HepG2 (cell line): Measurements from ENCODE around the gene SPSB1. TPM values are rescaled to one million over a fixed set of nuclear protein-coding genes. Genes with fewer than 3 reads are reported as not detected.

Experiments used
- ATAC-seq: fragments of 200-7000 bp; cut with Tn5 transposase; 3 replicates; pipeline ENCODE4 v1.9.1; 2020; ENCODE audit warnings: mild to moderate bottlenecking, moderate library complexity
- BruUV-seq: library from RNA; stranded (reverse); fragments of 400-500 nt; replicated peaks from 2 replicates; lab custom pipeline; 2021; lab: Mats Ljungman, UMichigan
- CTCF ChIA-PET: fragments of 300-600 bp; formaldehyde crosslinking; extraction: SDS; loops from one replicate; lab custom pipeline; 2021; ENCODE audit warnings: low total read pairs, inconsistent platforms, low intra/inter-chr PET ratio; lab: Yijun Ruan, JAX
- POLR2A ChIA-PET: fragments of 350-600 bp; sonication (Branson Sonifier 250); formaldehyde crosslinking; loops from one replicate; lab custom pipeline; 2020; ENCODE audit warnings: antibody characterized with exemption, inconsistent platforms; lab: Yijun Ruan, JAX
- DNase-seq: peaks from one replicate; pipeline ENCODE4 v3.0.0-alpha.2; 2015; ENCODE audit warnings: low spot score
- FAIRE-seq: peaks from 3 replicates; lab custom pipeline; 2011; peaks lifted over from hg19 to GRCh38; lab: Jason Lieb, UNC
- H2AFZ ChIP-seq: one replicate; pipeline ENCODE4 v1.6.1; 2011; ENCODE audit warnings: low read length, inconsistent platforms
- H3K27ac ChIP-seq: fragments of 300-600 bp; 3 replicates; pipeline ENCODE4 v1.8.0; 2011; ENCODE audit warnings: mixed run types, mild to moderate bottlenecking, mixed read lengths, low read length, inconsistent platforms; ENCODE audit not compliant: insufficient read depth; ENCODE audit errors: extremely low read length
- H3K27me3 ChIP-seq, 2 experiments: fragments of 200-600 bp in 1 of 2; 2 replicates in 1 of 2; 3 replicates in 1 of 2; pipeline versions ENCODE4 v1.6.0 to v1.8.0; 2011; ENCODE audit warnings: low read length in 2 of 2, mild to moderate bottlenecking in 2 of 2, moderate library complexity in 2 of 2, inconsistent platforms in 1 of 2; ENCODE audit not compliant: insufficient read depth in 2 of 2, control insufficient read depth in 1 of 2
- H3K36me3 ChIP-seq, 2 experiments: fragments of 200-600 bp in 1 of 2; replicated peaks in 1 of 2; 2 replicates in 1 of 2; 3 replicates in 1 of 2; pipeline versions ENCODE4 v1.5.1 to v1.8.0; 2011; ENCODE audit warnings: low read length in 2 of 2, inconsistent platforms in 1 of 2; ENCODE audit not compliant: insufficient read depth in 2 of 2, control insufficient read depth in 1 of 2
- H3K4me1 ChIP-seq: 2 replicates; pipeline ENCODE4 v1.5.1; 2012; ENCODE audit warnings: low read length, inconsistent platforms; ENCODE audit not compliant: insufficient read depth
- H3K4me2 ChIP-seq: 2 replicates; pipeline ENCODE4 v1.6.0; 2011; ENCODE audit warnings: low read depth, low read length, inconsistent platforms
- H3K4me3 ChIP-seq, 3 experiments: fragments of 200-600 bp in 1 of 3; sonication (generic), shearing (Covaris generic) in 1 of 3; replicated peaks in 1 of 3; 2 replicates each; pipeline ENCODE4 v1.5.1; 2011 to 2016; ENCODE audit warnings: low read length in 3 of 3, inconsistent platforms in 2 of 3, low read depth in 2 of 3, mild to moderate bottlenecking in 2 of 3, control low read depth in 1 of 3, mixed read lengths in 1 of 3; ENCODE audit not compliant: insufficient read depth in 1 of 3
- H3K79me2 ChIP-seq: one replicate; pipeline ENCODE4 v1.6.1; 2011; ENCODE audit warnings: low read length, inconsistent platforms; ENCODE audit not compliant: insufficient read depth
- H3K9ac ChIP-seq: 2 replicates; pipeline ENCODE4 v1.6.0; 2011; ENCODE audit warnings: mild to moderate bottlenecking, low read depth, low read length, inconsistent platforms; ENCODE audit not compliant: insufficient read depth
- H3K9me3 ChIP-seq: 2 replicates; pipeline ENCODE4 v1.5.1; 2012; ENCODE audit warnings: mild to moderate bottlenecking, low read length
- H4K20me1 ChIP-seq: 2 replicates; pipeline ENCODE4 v1.6.0; 2011; ENCODE audit warnings: inconsistent platforms, mild to moderate bottlenecking, low read length, moderate library complexity; ENCODE audit not compliant: insufficient read depth
- DR1 ChIP-seq: sonication (generic); formaldehyde crosslinking; IDR thresholded peaks from 2 replicates; pipeline ENCODE4 v1.8.0; 2021; ENCODE audit warnings: mild to moderate bottlenecking, missing genetic modification reagents, inconsistent platforms
- HINFP ChIP-seq: sonication (generic); formaldehyde crosslinking; IDR thresholded peaks from 2 replicates; pipeline ENCODE4 v1.4.0; 2020; ENCODE audit warnings: low read depth, mild to moderate bottlenecking, missing genetic modification reagents
- MBD4 ChIP-seq: IDR thresholded peaks from 2 replicates; pipeline ENCODE4 v1.6.1; 2012; ENCODE audit warnings: low read length, inconsistent platforms, borderline replicate concordance
- RARA ChIP-seq: IDR thresholded peaks from 2 replicates; pipeline ENCODE4 v1.6.1; 2016; ENCODE audit warnings: missing genetic modification reagents, missing compliant biosample characterization
- RBAK ChIP-seq: sonication (generic); formaldehyde crosslinking; IDR thresholded peaks from 2 replicates; pipeline ENCODE4 v1.5.1; 2020; ENCODE audit warnings: mild to moderate bottlenecking, missing genetic modification reagents
- REPIN1 ChIP-seq: sonication (generic); formaldehyde crosslinking; IDR thresholded peaks from 2 replicates; pipeline ENCODE4 v1.8.0; 2022; ENCODE audit warnings: missing genetic modification reagents, low read depth, mild to moderate bottlenecking, borderline replicate concordance
- SNAI1 ChIP-seq: sonication (generic); formaldehyde crosslinking; IDR thresholded peaks from 2 replicates; pipeline ENCODE4 v1.5.0; 2020; ENCODE audit warnings: mild to moderate bottlenecking, missing genetic modification reagents, borderline replicate concordance
- ZBTB1 ChIP-seq: sonication (generic); formaldehyde crosslinking; IDR thresholded peaks from 2 replicates; pipeline ENCODE4 v1.4.0; 2020; ENCODE audit warnings: missing genetic modification reagents, borderline replicate concordance
- ZBTB42 ChIP-seq: sonication (generic); formaldehyde crosslinking; IDR thresholded peaks from 2 replicates; pipeline ENCODE4 v1.5.0; 2020; ENCODE audit warnings: mild to moderate bottlenecking, missing genetic modification reagents
- ZNF124 ChIP-seq: sonication (generic); formaldehyde crosslinking; IDR thresholded peaks from 2 replicates; pipeline ENCODE4 v1.4.0; 2020; ENCODE audit warnings: missing genetic modification reagents
- ZNF253 ChIP-seq: sonication (generic); formaldehyde crosslinking; IDR thresholded peaks from 2 replicates; pipeline ENCODE4 v1.8.0; 2022; ENCODE audit warnings: mild to moderate bottlenecking, missing genetic modification reagents, borderline replicate concordance
- ZNF264 ChIP-seq: sonication (generic); formaldehyde crosslinking; IDR thresholded peaks from 2 replicates; pipeline ENCODE4 v1.4.0; 2020; ENCODE audit warnings: missing genetic modification reagents
- ZNF354B ChIP-seq: sonication (generic); formaldehyde crosslinking; IDR thresholded peaks from 2 replicates; pipeline ENCODE4 v1.8.0; 2022; ENCODE audit warnings: mild to moderate bottlenecking, missing genetic modification reagents
- ZNF607 ChIP-seq: sonication (generic); formaldehyde crosslinking; IDR thresholded peaks from 2 replicates; pipeline ENCODE4 v1.5.1; 2020; ENCODE audit warnings: missing genetic modification reagents, mild to moderate bottlenecking, borderline replicate concordance
- ZNF747 ChIP-seq: sonication (generic); formaldehyde crosslinking; IDR thresholded peaks from 2 replicates; pipeline ENCODE4 v1.8.1; 2023; ENCODE audit warnings: missing genetic modification reagents, mild to moderate bottlenecking, borderline replicate concordance
- WGBS: methylation state at CpG from one replicate; pipeline ENCODE4 v1.1.6; 2017; ENCODE audit warnings: low lambda C conversion rate; 5-methylcytosine and 5-hydroxymethylcytosine counted together
- in situ Hi-C: cut with HindIII; loops from 2 replicates; pipeline ENCODE4 v1.10.0; 2017; ENCODE audit warnings: low pct_unique_long_range_greater_than_20kb; ENCODE audit not compliant: extremely low pct_ligation_motif_present
- intact Hi-C: fragments of 100-400 bp; cut with micrococcal nuclease; formaldehyde crosslinking; loops from one replicate; pipeline ENCODE4 v1.10.0; 2022; ENCODE audit not compliant: unreplicated experiment
- polyA plus RNA-seq, 8 experiments: library from polyadenylated mRNA; depleted of rRNA in 3 of 8; stranded (reverse) in 7 of 8; unstranded in 1 of 8; fragments of >200 nt; fragmentation: Illumina TruSeq in 4 of 8; extraction: Trizol in 4 of 8; gene quantifications; 2 replicates each; pipeline versions ENCODE4 v1.2.1 to v1.2.3, GENCODE V29; 2011 to 2016; ENCODE audit warnings: low read depth in 4 of 8, missing spikeins in 1 of 8, mixed read lengths in 1 of 8; ENCODE audit not compliant: insufficient read depth in 1 of 8
- total RNA-seq, 5 experiments: library from RNA; depleted of rRNA; stranded (reverse); fragments of >200 nt; fragmentation: Illumina TruSeq; extraction: Trizol; gene quantifications; 2 replicates each; pipeline ENCODE4 v1.2.3, GENCODE V29; 2016; ENCODE audit warnings: low read depth in 1 of 5
- TF ChIP-seq, protein P1 (sequence below): sonication (generic); formaldehyde crosslinking; IDR thresholded peaks from 2 replicates; pipeline ENCODE4 v1.4.0; 2020; ENCODE audit warnings: missing genetic modification reagents
- TF ChIP-seq, protein P2 (sequence below): sonication (generic); formaldehyde crosslinking; IDR thresholded peaks from 2 replicates; pipeline ENCODE4 v1.9.0; 2021; ENCODE audit warnings: missing genetic modification reagents, borderline replicate concordance
- TF ChIP-seq, protein P3 (sequence below): sonication (generic); formaldehyde crosslinking; IDR thresholded peaks from 2 replicates; pipeline ENCODE4 v1.5.1; 2020; ENCODE audit warnings: missing genetic modification reagents, mild to moderate bottlenecking, borderline replicate concordance
- TF ChIP-seq, protein P4 (sequence below): sonication (generic); formaldehyde crosslinking; IDR thresholded peaks from 2 replicates; pipeline ENCODE4 v1.5.0; 2020; ENCODE audit warnings: missing genetic modification reagents

The SPSB1 gene
- total and polyA plus RNA-seq, 2 of the 13 experiments (the other 11 are each of a cell fraction or from before 2014, with no cell fraction given) = 5.0 to 8.0 TPM

DNA sequence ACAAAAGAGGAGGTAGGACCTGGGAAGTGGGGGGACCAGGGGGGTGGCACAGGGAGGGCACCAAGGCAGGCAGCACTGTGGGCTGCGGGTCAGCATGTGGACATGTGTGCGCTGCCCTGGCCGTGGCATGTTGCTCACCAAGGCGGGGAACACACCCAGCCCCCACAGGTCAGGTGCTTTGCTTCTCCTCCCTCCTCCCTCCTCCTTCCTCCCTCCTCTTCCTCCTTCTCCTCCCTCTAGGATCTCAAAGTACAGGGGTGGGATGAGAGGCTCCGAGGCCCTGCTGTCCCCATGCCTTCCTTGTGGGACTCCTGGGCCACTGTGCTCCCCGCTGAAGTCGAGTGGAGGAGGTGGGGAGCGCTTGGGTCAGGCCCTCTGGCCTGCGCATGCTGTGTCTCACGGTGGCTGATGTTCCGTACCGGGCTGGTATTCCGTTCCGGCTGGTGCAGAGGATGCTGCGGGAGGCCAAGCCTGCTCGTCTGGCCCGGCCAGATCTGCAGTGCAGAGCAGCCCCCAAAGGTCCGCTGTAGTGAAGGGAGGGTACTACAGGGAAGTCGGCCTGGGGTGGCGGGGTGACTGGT lies 26.6 kb downstream of the SPSB1 start:
- Histone ChIP-seq H2AFZ (no peak overlapping the region), H3K9me3 (no peaks in the 10 kb centered on the region), H3K27me3 (no peaks in the 10 kb centered on the region), H3K27ac (no peak overlapping the region), H3K4me3 (no peak overlapping the region), H3K36me3 (no peaks in the 10 kb centered on the region), H3K4me2 (no peak overlapping the region), H3K9ac (no peak overlapping the region), H3K4me1 (no peaks in the 10 kb centered on the region; the same call in 1 of the 2 replicates), H4K20me1 (no peaks in the 10 kb centered on the region), H3K79me2 (no peaks in the 10 kb centered on the region)
- no peak for DNase-seq
- POLR2A ChIA-PET = no interaction called here
- BruUV-seq = no TSS peak
- in situ Hi-C loops (no loop called here), intact Hi-C loops (no loop called here)
- CTCF ChIA-PET = no interaction called here
- no peak for TF ChIP-seq ZNF747 (CRISPR knock-in tag)
- no peak for TF ChIP-seq ZNF253
- no peak for TF ChIP-seq ZNF124 (CRISPR knock-in tag)
- TF ChIP-seq ZNF607 = no peak
- no peak for TF ChIP-seq DR1 (CRISPR knock-in tag)
- no peak for TF ChIP-seq ZNF354B
- no peak for TF ChIP-seq SNAI1 (CRISPR knock-in tag)
- no peak for TF ChIP-seq MBD4
- TF ChIP-seq, protein P1, sequence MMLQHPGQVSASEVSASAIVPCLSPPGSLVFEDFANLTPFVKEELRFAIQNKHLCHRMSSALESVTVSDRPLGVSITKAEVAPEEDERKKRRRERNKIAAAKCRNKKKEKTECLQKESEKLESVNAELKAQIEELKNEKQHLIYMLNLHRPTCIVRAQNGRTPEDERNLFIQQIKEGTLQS (CRISPR knock-in tag) = no peak
- TF ChIP-seq, protein P2, sequence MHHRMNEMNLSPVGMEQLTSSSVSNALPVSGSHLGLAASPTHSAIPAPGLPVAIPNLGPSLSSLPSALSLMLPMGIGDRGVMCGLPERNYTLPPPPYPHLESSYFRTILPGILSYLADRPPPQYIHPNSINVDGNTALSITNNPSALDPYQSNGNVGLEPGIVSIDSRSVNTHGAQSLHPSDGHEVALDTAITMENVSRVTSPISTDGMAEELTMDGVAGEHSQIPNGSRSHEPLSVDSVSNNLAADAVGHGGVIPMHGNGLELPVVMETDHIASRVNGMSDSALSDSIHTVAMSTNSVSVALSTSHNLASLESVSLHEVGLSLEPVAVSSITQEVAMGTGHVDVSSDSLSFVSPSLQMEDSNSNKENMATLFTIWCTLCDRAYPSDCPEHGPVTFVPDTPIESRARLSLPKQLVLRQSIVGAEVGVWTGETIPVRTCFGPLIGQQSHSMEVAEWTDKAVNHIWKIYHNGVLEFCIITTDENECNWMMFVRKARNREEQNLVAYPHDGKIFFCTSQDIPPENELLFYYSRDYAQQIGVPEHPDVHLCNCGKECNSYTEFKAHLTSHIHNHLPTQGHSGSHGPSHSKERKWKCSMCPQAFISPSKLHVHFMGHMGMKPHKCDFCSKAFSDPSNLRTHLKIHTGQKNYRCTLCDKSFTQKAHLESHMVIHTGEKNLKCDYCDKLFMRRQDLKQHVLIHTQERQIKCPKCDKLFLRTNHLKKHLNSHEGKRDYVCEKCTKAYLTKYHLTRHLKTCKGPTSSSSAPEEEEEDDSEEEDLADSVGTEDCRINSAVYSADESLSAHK (CRISPR knock-in tag) = no peak
- no peak for TF ChIP-seq RARA (CRISPR knock-in tag)
- no peak for TF ChIP-seq ZBTB1 (CRISPR knock-in tag)
- TF ChIP-seq, protein P3, sequence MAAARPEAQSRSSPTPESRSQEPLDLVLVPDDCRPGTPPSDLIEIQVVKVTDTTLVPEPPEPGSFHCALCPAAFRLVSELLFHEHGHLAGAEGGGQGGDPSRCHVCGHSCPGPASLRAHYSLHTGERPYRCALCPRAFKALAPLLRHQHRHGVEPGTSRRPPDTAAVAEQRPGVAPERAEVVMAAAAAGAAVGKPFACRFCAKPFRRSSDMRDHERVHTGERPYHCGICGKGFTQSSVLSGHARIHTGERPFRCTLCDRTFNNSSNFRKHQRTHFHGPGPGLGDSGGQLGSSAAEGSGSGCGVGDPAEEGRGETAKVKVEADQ = no peak
- TF ChIP-seq HINFP (CRISPR knock-in tag) = no peak
- TF ChIP-seq REPIN1 (CRISPR knock-in tag) = no peak
- no peak for TF ChIP-seq ZNF264
- TF ChIP-seq, protein P4, sequence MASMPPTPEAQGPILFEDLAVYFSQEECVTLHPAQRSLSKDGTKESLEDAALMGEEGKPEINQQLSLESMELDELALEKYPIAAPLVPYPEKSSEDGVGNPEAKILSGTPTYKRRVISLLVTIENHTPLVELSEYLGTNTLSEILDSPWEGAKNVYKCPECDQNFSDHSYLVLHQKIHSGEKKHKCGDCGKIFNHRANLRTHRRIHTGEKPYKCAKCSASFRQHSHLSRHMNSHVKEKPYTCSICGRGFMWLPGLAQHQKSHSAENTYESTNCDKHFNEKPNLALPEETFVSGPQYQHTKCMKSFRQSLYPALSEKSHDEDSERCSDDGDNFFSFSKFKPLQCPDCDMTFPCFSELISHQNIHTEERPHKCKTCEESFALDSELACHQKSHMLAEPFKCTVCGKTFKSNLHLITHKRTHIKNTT (CRISPR knock-in tag) = no peak
- no peak for TF ChIP-seq ZBTB42
- no peak for TF ChIP-seq RBAK (CRISPR knock-in tag)
- no peak for FAIRE-seq
- no peak for ATAC-seq
- 98% methylated on average over 16 of the region's 20 CpGs for WGBS
